Right lobe of liver (tissue), 4 donors: ENCODE data around the gene LDLRAD3.

Experiments used
- CTCF ChIP-seq, 4 donors: fragments of 200-600 bp in 3 of 4; fragments of 450-650 bp in 1 of 4; IDR thresholded peaks; one replicate each; pipeline versions ENCODE4 v1.5.1 to v1.8.0; 2016 to 2022; ENCODE audit warnings: antibody characterized with exemption in 4 of 4, mild to moderate bottlenecking in 2 of 4
- POLR2A ChIP-seq: fragments of 450-650 bp; IDR thresholded peaks from one replicate; pipeline ENCODE4 v1.6.1; 2017; ENCODE audit warnings: antibody characterized with exemption, mild to moderate bottlenecking
- donor health status: DM: no; HTN: no; CAD: no.
- donor health status: DM: no; HTN: no; CAD: no.
- donor health status: DM: no; HTN: yes; CAD: no.

- no peak for TF ChIP-seq POLR2A
- no peak for TF ChIP-seq CTCF (IDR thresholded peaks at IDR 0.05)
Measured at GRCh38 chr11:36213393-36213840, 269.6 kb downstream of the LDLRAD3 start.
